ENCODE measurements around the gene HEATR1.

- no peak for TF ChIP-seq EZH2phosphoT487 (IDR thresholded peaks at IDR 0.05)
- TF ChIP-seq, protein P1, sequence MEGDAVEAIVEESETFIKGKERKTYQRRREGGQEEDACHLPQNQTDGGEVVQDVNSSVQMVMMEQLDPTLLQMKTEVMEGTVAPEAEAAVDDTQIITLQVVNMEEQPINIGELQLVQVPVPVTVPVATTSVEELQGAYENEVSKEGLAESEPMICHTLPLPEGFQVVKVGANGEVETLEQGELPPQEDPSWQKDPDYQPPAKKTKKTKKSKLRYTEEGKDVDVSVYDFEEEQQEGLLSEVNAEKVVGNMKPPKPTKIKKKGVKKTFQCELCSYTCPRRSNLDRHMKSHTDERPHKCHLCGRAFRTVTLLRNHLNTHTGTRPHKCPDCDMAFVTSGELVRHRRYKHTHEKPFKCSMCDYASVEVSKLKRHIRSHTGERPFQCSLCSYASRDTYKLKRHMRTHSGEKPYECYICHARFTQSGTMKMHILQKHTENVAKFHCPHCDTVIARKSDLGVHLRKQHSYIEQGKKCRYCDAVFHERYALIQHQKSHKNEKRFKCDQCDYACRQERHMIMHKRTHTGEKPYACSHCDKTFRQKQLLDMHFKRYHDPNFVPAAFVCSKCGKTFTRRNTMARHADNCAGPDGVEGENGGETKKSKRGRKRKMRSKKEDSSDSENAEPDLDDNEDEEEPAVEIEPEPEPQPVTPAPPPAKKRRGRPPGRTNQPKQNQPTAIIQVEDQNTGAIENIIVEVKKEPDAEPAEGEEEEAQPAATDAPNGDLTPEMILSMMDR (IDR thresholded peaks at IDR 0.05), result no peak
Measured at GRCh38 chr1:236638945-236639344, 34.6 kb upstream of the HEATR1 start.

Data from neural progenitor cell (in vitro differentiated cells).